C4-2B (cell line): ENCODE data around the gene TRDN.

Experiments
- ZFX ChIP-seq: fragments of 450-650 bp; IDR thresholded peaks from 2 replicates; pipeline ENCODE4 v1.6.1; 2017
- TF ChIP-seq, protein P1 (sequence below): fragments of 450-650 bp; conservative IDR thresholded peaks from 2 replicates; pipeline ENCODE4 v1.5.1; 2017; ENCODE audit warnings: mild to moderate bottlenecking

DNA sequence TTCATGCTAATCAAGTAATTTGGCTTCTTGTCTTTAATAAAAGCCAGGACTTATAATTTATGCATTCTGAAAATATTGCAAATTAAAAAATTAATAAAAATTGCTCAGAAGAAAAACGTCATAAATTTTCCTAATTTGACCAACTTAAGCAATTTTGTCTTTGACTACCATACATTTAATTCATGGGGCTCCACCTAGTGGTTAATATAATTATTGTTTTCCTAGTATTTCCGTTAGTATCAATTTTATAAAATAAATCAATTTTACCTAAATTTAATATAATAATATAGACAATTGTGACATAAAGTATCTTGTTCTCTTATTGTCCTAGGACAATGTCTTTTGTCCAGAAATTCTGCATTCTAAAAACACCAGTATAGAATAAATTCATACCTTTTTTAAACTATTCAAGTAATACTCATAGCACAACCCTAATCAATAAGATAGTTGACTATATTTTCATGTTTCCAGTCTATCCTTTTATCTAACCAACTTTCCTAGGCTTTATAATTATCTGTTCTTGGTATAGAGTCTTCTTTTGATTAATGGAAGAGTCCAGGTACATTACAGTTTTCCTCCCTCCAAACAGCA lies 319.9 kb downstream of the TRDN start:
- TF ChIP-seq, protein P1, sequence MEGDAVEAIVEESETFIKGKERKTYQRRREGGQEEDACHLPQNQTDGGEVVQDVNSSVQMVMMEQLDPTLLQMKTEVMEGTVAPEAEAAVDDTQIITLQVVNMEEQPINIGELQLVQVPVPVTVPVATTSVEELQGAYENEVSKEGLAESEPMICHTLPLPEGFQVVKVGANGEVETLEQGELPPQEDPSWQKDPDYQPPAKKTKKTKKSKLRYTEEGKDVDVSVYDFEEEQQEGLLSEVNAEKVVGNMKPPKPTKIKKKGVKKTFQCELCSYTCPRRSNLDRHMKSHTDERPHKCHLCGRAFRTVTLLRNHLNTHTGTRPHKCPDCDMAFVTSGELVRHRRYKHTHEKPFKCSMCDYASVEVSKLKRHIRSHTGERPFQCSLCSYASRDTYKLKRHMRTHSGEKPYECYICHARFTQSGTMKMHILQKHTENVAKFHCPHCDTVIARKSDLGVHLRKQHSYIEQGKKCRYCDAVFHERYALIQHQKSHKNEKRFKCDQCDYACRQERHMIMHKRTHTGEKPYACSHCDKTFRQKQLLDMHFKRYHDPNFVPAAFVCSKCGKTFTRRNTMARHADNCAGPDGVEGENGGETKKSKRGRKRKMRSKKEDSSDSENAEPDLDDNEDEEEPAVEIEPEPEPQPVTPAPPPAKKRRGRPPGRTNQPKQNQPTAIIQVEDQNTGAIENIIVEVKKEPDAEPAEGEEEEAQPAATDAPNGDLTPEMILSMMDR, result peak; percentile 67
- no peak for TF ChIP-seq ZFX
